Right lobe of liver (tissue), 4 donors: ENCODE measurements around the gene SLC27A3.
"Not testable (repeated sequence)": the region's sequence is repeated elsewhere in the genome, so short reads cannot be mapped to it uniquely, and the experiment has no call there.

Experiments used
- CTCF ChIP-seq, 4 donors: fragments of 200-600 bp in 3 of 4; fragments of 450-650 bp in 1 of 4; IDR thresholded peaks; one replicate each; pipeline versions ENCODE4 v1.5.1 to v1.8.0; 2016 to 2022; ENCODE audit warnings: antibody characterized with exemption in 4 of 4, mild to moderate bottlenecking in 2 of 4
- POLR2A ChIP-seq: fragments of 450-650 bp; IDR thresholded peaks from one replicate; pipeline ENCODE4 v1.6.1; 2017; ENCODE audit warnings: antibody characterized with exemption, mild to moderate bottlenecking
- donor health status: DM: no; HTN: no; CAD: no.
- donor health status: DM: no; HTN: no; CAD: no.
- donor health status: DM: no; HTN: yes; CAD: no.

GRCh38 chr1:153782648-153783047 is 7.4 kb downstream of the SLC27A3 start:
- TF ChIP-seq CTCF (IDR thresholded peaks at IDR 0.05); POLR2A: not testable (repeated sequence)
